Spleen (tissue), 7 donors: Measurements from ENCODE around the gene HPSE.

Experiments used
- POLR2AphosphoS5 ChIP-seq, 3 donors: sonication (generic); formaldehyde crosslinking; IDR thresholded peaks; one replicate each; pipeline ENCODE4 v1.5.1; 2017; ENCODE audit warnings: antibody characterized with exemption in 3 of 3
- TF ChIP-seq, protein P1 (sequence below), 11 experiments: fragments of 200-600 bp in 7 of 11; fragments of 450-650 bp in 4 of 11; sonication (generic) in 4 of 11; IDR thresholded peaks in 8 of 11; conservative IDR thresholded peaks in 3 of 11; 1 replicate in 7 of 11; 2 replicates in 4 of 11; pipeline versions ENCODE4 v1.4.0 to v1.8.0; 2016 to 2021; ENCODE audit warnings: antibody characterized with exemption in 11 of 11, inconsistent platforms in 4 of 11, mild to moderate bottlenecking in 1 of 11
- donor health status: DM: no; HTN: no; CAD: no; lungs with moderate emphysema.
- donor health status: DM: no; HTN: no; CAD: no.
- donor health status: DM: no; HTN: no; CAD: no.

DNA sequence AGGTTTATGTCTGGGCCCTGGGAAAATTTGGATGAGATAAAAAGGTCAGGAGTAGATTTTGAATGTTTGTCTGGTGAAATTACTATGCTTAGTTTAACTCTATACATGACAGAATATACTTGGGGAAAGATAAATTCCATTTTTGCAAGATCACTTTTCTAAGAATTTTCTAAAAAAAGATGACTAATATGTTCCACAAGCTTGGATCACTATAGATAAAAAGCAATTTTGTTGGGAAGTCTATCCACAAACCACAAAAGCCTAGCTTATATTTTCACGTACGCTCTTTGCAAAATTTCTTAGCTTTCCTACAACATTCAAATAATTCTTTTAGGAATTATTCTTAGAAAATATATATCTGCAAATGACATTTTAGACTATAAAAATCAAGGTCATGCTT is 29.5 kb downstream of the HPSE start:
- no peak for TF ChIP-seq POLR2AphosphoS5 (IDR thresholded peaks at IDR 0.05)
- TF ChIP-seq, protein P1, sequence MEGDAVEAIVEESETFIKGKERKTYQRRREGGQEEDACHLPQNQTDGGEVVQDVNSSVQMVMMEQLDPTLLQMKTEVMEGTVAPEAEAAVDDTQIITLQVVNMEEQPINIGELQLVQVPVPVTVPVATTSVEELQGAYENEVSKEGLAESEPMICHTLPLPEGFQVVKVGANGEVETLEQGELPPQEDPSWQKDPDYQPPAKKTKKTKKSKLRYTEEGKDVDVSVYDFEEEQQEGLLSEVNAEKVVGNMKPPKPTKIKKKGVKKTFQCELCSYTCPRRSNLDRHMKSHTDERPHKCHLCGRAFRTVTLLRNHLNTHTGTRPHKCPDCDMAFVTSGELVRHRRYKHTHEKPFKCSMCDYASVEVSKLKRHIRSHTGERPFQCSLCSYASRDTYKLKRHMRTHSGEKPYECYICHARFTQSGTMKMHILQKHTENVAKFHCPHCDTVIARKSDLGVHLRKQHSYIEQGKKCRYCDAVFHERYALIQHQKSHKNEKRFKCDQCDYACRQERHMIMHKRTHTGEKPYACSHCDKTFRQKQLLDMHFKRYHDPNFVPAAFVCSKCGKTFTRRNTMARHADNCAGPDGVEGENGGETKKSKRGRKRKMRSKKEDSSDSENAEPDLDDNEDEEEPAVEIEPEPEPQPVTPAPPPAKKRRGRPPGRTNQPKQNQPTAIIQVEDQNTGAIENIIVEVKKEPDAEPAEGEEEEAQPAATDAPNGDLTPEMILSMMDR (IDR thresholded peaks at IDR 0.05 in 8 of 11, conservative IDR thresholded peaks at IDR 0.05 in 3 of 11), result no peak
